Panc1 (cell line): ENCODE results near the gene COMMD4. TPM values are rescaled to one million over a fixed set of nuclear protein-coding genes. Genes with fewer than 3 reads are reported as not detected.

Source experiments
- ATAC-seq: fragments of 200-7000 bp; cut with Tn5 transposase; 2 replicates; pipeline ENCODE4 v1.9.1; 2020; ENCODE audit warnings: mild to moderate bottlenecking, moderate library complexity
- BruUV-seq: library from RNA; stranded (reverse); fragments of 400-500 nt; replicated peaks from 2 replicates; lab custom pipeline; 2021; lab: Mats Ljungman, UMichigan
- CTCF ChIA-PET: fragments of 300-600 bp; sonication (Branson Sonifier 250); formaldehyde crosslinking; loops from one replicate; lab custom pipeline; 2022; ENCODE audit warnings: antibody characterized with exemption; lab: Charles Lee
- POLR2A ChIA-PET: fragments of 300-600 bp; sonication (Branson Sonifier 250); formaldehyde crosslinking; loops from one replicate; lab custom pipeline; 2022; ENCODE audit warnings: antibody characterized with exemption; lab: Charles Lee
- DNase-seq: peaks from one replicate; pipeline ENCODE4 v3.0.0-alpha.2; 2010; ENCODE audit warnings: low read depth, low spot score
- H3K27ac ChIP-seq: 2 replicates; pipeline ENCODE4 v1.5.1; 2011; ENCODE audit warnings: mild to moderate bottlenecking, low read length, inconsistent platforms
- H3K27me3 ChIP-seq: fragments of 200-500 bp; sonication (Bioruptor generic); 2 replicates; pipeline ENCODE4 v1.6.0; 2014; ENCODE audit warnings: low read length, inconsistent platforms; ENCODE audit not compliant: control insufficient read depth, insufficient read depth
- H3K36me3 ChIP-seq: fragments of 200-500 bp; sonication (Bioruptor generic); 2 replicates; pipeline ENCODE4 v1.5.1; 2014; ENCODE audit warnings: inconsistent platforms, mild to moderate bottlenecking, low read length, moderate library complexity; ENCODE audit not compliant: control insufficient read depth, insufficient read depth
- H3K4me1 ChIP-seq: 2 replicates; pipeline ENCODE4 v1.5.1; 2011; ENCODE audit warnings: inconsistent platforms, mild to moderate bottlenecking, low read length, moderate library complexity; ENCODE audit not compliant: control insufficient read depth, insufficient read depth
- H3K4me3 ChIP-seq, 2 experiments: 2 replicates each; pipeline ENCODE4 v1.5.1; 2011 to 2012; ENCODE audit warnings: low read depth in 2 of 2, low read length in 2 of 2, mild to moderate bottlenecking in 2 of 2, inconsistent platforms in 1 of 2, moderate library complexity in 1 of 2
- H3K9me3 ChIP-seq: fragments of 200-500 bp; sonication (Bioruptor generic); 2 replicates; pipeline ENCODE4 v1.5.1; 2014; ENCODE audit warnings: low read depth, mild to moderate bottlenecking, inconsistent platforms, low read length, moderate library complexity; ENCODE audit not compliant: control insufficient read depth, insufficient read depth
- CTCF ChIP-seq: fragments of 450-650 bp; IDR thresholded peaks from 2 replicates; pipeline ENCODE4 v1.5.1; 2017; ENCODE audit warnings: mild to moderate bottlenecking
- POLR2AphosphoS5 ChIP-seq: IDR thresholded peaks from 2 replicates; pipeline ENCODE4 v1.6.1; 2012; ENCODE audit warnings: mild to moderate bottlenecking, low read depth, low read length, moderate library complexity
- REST ChIP-seq, 2 experiments: IDR thresholded peaks; 2 replicates each; pipeline ENCODE4 v1.6.1; 2011 to 2012; ENCODE audit warnings: low read depth in 2 of 2, control low read depth in 1 of 2, low read length in 1 of 2, mild to moderate bottlenecking in 1 of 2, moderate library complexity in 1 of 2; ENCODE audit not compliant: insufficient read depth in 1 of 2
- SIN3A ChIP-seq: IDR thresholded peaks from 2 replicates; pipeline ENCODE4 v1.6.1; 2012; ENCODE audit warnings: low read depth, mild to moderate bottlenecking, low read length, moderate library complexity, borderline replicate concordance; ENCODE audit not compliant: insufficient read depth
- TCF7L2 ChIP-seq: IDR thresholded peaks from 2 replicates; pipeline ENCODE4 v1.6.1; 2011; ENCODE audit warnings: mild to moderate bottlenecking, low read depth, low read length, inconsistent platforms
- in situ Hi-C: cut with HindIII; loops from 2 replicates; pipeline ENCODE4 v1.10.0; 2016; ENCODE audit warnings: low sequenced_read_pairs, low pct_unique_long_range_greater_than_20kb
- intact Hi-C: fragments of 100-400 bp; cut with micrococcal nuclease; formaldehyde crosslinking; loops from one replicate; pipeline ENCODE4 v1.10.0; 2022; ENCODE audit not compliant: unreplicated experiment
- total RNA-seq: library from RNA; stranded (reverse); gene quantifications from one replicate; pipeline ENCODE4 v1.2.1, GENCODE V29; 2021; ENCODE audit not compliant: unreplicated experiment

COMMD4 gene
- total RNA-seq, 1 experiment from 2014 or later = 250 TPM

GRCh38 chr15:75353604-75354003 is 17.7 kb downstream of the COMMD4 start:
- H3K9me3 ChIP-seq = no peaks in the 10 kb centered on the region
- ATAC-seq (no peak), DNase-seq (no peak)
- ChIA-PET POLR2A (no interaction called here), CTCF (no interaction called here)
- H3K36me3 ChIP-seq = no peaks in the 10 kb centered on the region; the same call in 1 of the 2 replicates
- TF ChIP-seq SIN3A = no peak
- TF ChIP-seq CTCF = no peak
- TF ChIP-seq REST (IDR thresholded peaks at IDR 0.05; ENCODE audit: insufficient read depth in 1 of 2, low read depth in 2 of 2, low read length in 1 of 2) = no peak
- no peak for TF ChIP-seq TCF7L2
- no peak for TF ChIP-seq POLR2AphosphoS5
- no TSS peak for BruUV-seq
- H3K27me3 ChIP-seq = no peaks in the 10 kb centered on the region
- no peaks in the 10 kb centered on the region for H3K4me1 ChIP-seq
- intact Hi-C loops = no loop called here
- H3K4me3 ChIP-seq = no peak overlapping the region
- no peak overlapping the region for H3K27ac ChIP-seq
- in situ Hi-C loops = no loop called here

- DNase-seq = no peak
- Histone ChIP-seq H3K4me3 (no peak overlapping the region), H3K27ac (no peak overlapping the region), H3K9me3 (no peaks in the 10 kb centered on the region), H3K36me3 (no peaks in the 10 kb centered on the region; the same call in 1 of the 2 replicates), H3K27me3 (no peaks in the 10 kb centered on the region), H3K4me1 (no peaks in the 10 kb centered on the region)
- intact Hi-C loops = no loop called here
- TF ChIP-seq TCF7L2 (no peak), REST (IDR thresholded peaks at IDR 0.05; ENCODE audit: insufficient read depth in 1 of 2, low read depth in 2 of 2, low read length in 1 of 2) (no peak), POLR2AphosphoS5 (no peak), SIN3A (no peak), CTCF (no peak)
- POLR2A ChIA-PET = no interaction called here
- ATAC-seq = no peak
- CTCF ChIA-PET = no interaction called here
- in situ Hi-C loops = no loop called here
- no TSS peak for BruUV-seq
These were observed 18.6 kb downstream of the COMMD4 start for GRCh38 chr15:75354454-75354853.
